HEK293 (cell line): ENCODE data around the gene TMEM86A.
A peak's percentile ranks its signal among the peaks of the same experiment; 100 is the strongest.

ENCODE experiments used
- CTCF ChIA-PET: fragments of 350-600 bp; formaldehyde crosslinking; extraction: SDS; loops from one replicate; lab custom pipeline; 2021; ENCODE audit warnings: antibody characterized with exemption; lab: Yijun Ruan, JAX
- POLR2A ChIA-PET: fragments of 300-600 bp; formaldehyde crosslinking; extraction: SDS; loops from one replicate; lab custom pipeline; 2020; ENCODE audit warnings: antibody characterized with exemption, inconsistent platforms; lab: Yijun Ruan, JAX
- H3K27ac ChIP-seq: fragments of 200-500 bp; sonication (Bioruptor generic); 2 replicates; pipeline ENCODE4 v1.5.1; 2014; ENCODE audit warnings: low read depth, low read length, control low read depth, inconsistent platforms; ENCODE audit errors: extremely low read depth
- H3K36me3 ChIP-seq, 2 experiments: fragments of 200-500 bp in 1 of 2; sonication (Bioruptor generic) in 1 of 2; 1 replicate in 1 of 2; 2 replicates in 1 of 2; pipeline ENCODE4 v1.5.1; 2014 to 2017; ENCODE audit warnings: inconsistent platforms in 2 of 2, low read length in 2 of 2; ENCODE audit not compliant: control insufficient read depth in 2 of 2, insufficient read depth in 1 of 2
- H3K4me1 ChIP-seq: fragments of 200-500 bp; sonication (Bioruptor generic); 2 replicates; pipeline ENCODE4 v1.5.1; 2014; ENCODE audit warnings: mild to moderate bottlenecking, low read length, inconsistent platforms; ENCODE audit not compliant: control insufficient read depth, insufficient read depth
- H3K4me3 ChIP-seq: 2 replicates; pipeline ENCODE4 v1.5.1; 2011; ENCODE audit warnings: low read depth, mild to moderate bottlenecking, control low read depth, low read length, moderate library complexity
- H3K9me3 ChIP-seq: fragments of 200-500 bp; sonication (Bioruptor generic); 2 replicates; pipeline ENCODE4 v1.5.1; 2014; ENCODE audit warnings: low read depth, low read length, inconsistent platforms; ENCODE audit not compliant: control insufficient read depth, insufficient read depth
- BCL11A ChIP-seq: fragments of 450-650 bp; formaldehyde crosslinking; IDR thresholded peaks from 2 replicates; pipeline ENCODE4 v1.5.1; 2016; ENCODE audit warnings: low read depth, missing biosample characterization, missing genetic modification characterization
- EGR2 ChIP-seq: fragments of 450-650 bp; formaldehyde crosslinking; IDR thresholded peaks from 2 replicates; pipeline ENCODE4 v1.5.1; 2016; ENCODE audit warnings: low read depth, missing biosample characterization, missing genetic modification characterization
- GLI2 ChIP-seq: fragments of 450-650 bp; formaldehyde crosslinking; IDR thresholded peaks from 2 replicates; pipeline ENCODE4; 2017; ENCODE audit warnings: missing biosample characterization, missing genetic modification characterization, low read depth, borderline replicate concordance
- GLIS1 ChIP-seq: fragments of 450-650 bp; formaldehyde crosslinking; IDR thresholded peaks from 2 replicates; pipeline ENCODE4 v1.5.1; 2016; ENCODE audit warnings: missing biosample characterization, missing genetic modification characterization
- HIC1 ChIP-seq: fragments of 450-650 bp; formaldehyde crosslinking; IDR thresholded peaks from 2 replicates; pipeline ENCODE4 v1.5.1; 2016; ENCODE audit warnings: missing biosample characterization, missing genetic modification characterization
- MEIS1 ChIP-seq: sonication (generic); formaldehyde crosslinking; IDR thresholded peaks from 2 replicates; pipeline ENCODE4 v1.8.1; 2022; ENCODE audit warnings: missing genetic modification reagents, mild to moderate bottlenecking, borderline replicate concordance
- MYNN ChIP-seq: fragments of 450-650 bp; formaldehyde crosslinking; IDR thresholded peaks from 2 replicates; pipeline ENCODE4 v1.5.1; 2016; ENCODE audit warnings: missing biosample characterization, missing genetic modification characterization, borderline replicate concordance
- PRDM1 ChIP-seq: fragments of 450-650 bp; formaldehyde crosslinking; IDR thresholded peaks from 2 replicates; pipeline ENCODE4; 2016; ENCODE audit warnings: missing biosample characterization, missing genetic modification characterization
- SALL2 ChIP-seq: fragments of 450-650 bp; formaldehyde crosslinking; IDR thresholded peaks from 2 replicates; pipeline ENCODE4 v1.5.0; 2017; ENCODE audit warnings: missing biosample characterization, mild to moderate bottlenecking, missing genetic modification characterization, borderline replicate concordance
- ZBTB49 ChIP-seq: fragments of 450-650 bp; formaldehyde crosslinking; IDR thresholded peaks from 2 replicates; pipeline ENCODE4 v1.5.1; 2016; ENCODE audit warnings: missing biosample characterization, missing genetic modification characterization, low read depth
- ZFHX2 ChIP-seq: fragments of 450-650 bp; formaldehyde crosslinking; conservative IDR thresholded peaks from 2 replicates; pipeline ENCODE4 v1.5.1; 2016; ENCODE audit warnings: missing biosample characterization, missing genetic modification characterization
- ZIC2 ChIP-seq: fragments of 450-650 bp; formaldehyde crosslinking; IDR thresholded peaks from 2 replicates; pipeline ENCODE4 v1.5.1; 2016; ENCODE audit warnings: missing biosample characterization, missing genetic modification characterization
- ZNF221 ChIP-seq: fragments of 450-650 bp; formaldehyde crosslinking; IDR thresholded peaks from 2 replicates; pipeline ENCODE4 v1.5.1; 2017; ENCODE audit warnings: missing biosample characterization, missing genetic modification characterization, borderline replicate concordance
- ZNF23 ChIP-seq: fragments of 450-650 bp; formaldehyde crosslinking; IDR thresholded peaks from 2 replicates; pipeline ENCODE4 v1.5.1; 2016; ENCODE audit warnings: missing biosample characterization, missing genetic modification characterization, borderline replicate concordance
- ZNF280C ChIP-seq: fragments of 450-650 bp; formaldehyde crosslinking; IDR thresholded peaks from 2 replicates; pipeline ENCODE4 v1.5.1; 2016; ENCODE audit warnings: missing biosample characterization, missing genetic modification characterization
- ZNF654 ChIP-seq: fragments of 450-650 bp; formaldehyde crosslinking; IDR thresholded peaks from 2 replicates; pipeline ENCODE4 v1.5.1; 2016; ENCODE audit warnings: low read depth, missing biosample characterization, missing genetic modification characterization
- ZNF707 ChIP-seq: fragments of 450-650 bp; formaldehyde crosslinking; IDR thresholded peaks from 2 replicates; pipeline ENCODE4 v1.5.1; 2016; ENCODE audit warnings: missing biosample characterization, missing genetic modification characterization
- ZNF785 ChIP-seq: fragments of 450-650 bp; formaldehyde crosslinking; IDR thresholded peaks from 2 replicates; pipeline ENCODE4 v1.5.1; 2016; ENCODE audit warnings: missing biosample characterization, missing genetic modification characterization
- ZNF792 ChIP-seq: fragments of 450-650 bp; formaldehyde crosslinking; IDR thresholded peaks from 2 replicates; pipeline ENCODE4 v1.5.1; 2016; ENCODE audit warnings: missing biosample characterization, missing genetic modification characterization
- ZNF837 ChIP-seq: fragments of 450-650 bp; formaldehyde crosslinking; IDR thresholded peaks from 2 replicates; pipeline ENCODE4 v1.5.1; 2016; ENCODE audit warnings: missing biosample characterization, missing genetic modification characterization
- ZNF843 ChIP-seq: fragments of 450-650 bp; formaldehyde crosslinking; IDR thresholded peaks from 2 replicates; pipeline ENCODE4 v1.5.1; 2016; ENCODE audit warnings: missing biosample characterization, missing genetic modification characterization
- ZSCAN23 ChIP-seq: fragments of 450-650 bp; formaldehyde crosslinking; IDR thresholded peaks from 2 replicates; pipeline ENCODE4 v1.5.1; 2016; ENCODE audit warnings: missing biosample characterization, missing genetic modification characterization
- TF ChIP-seq, protein P1 (sequence below): fragments of 450-650 bp; formaldehyde crosslinking; conservative IDR thresholded peaks from 2 replicates; pipeline ENCODE4 v1.5.1; 2016; ENCODE audit warnings: low read depth, missing biosample characterization, missing genetic modification characterization
- TF ChIP-seq, protein P2 (sequence below): fragments of 450-650 bp; IDR thresholded peaks from 2 replicates; pipeline ENCODE4 v1.5.1; 2018; ENCODE audit warnings: missing biosample characterization, mild to moderate bottlenecking, missing genetic modification characterization

TMEM86A gene

DNA sequence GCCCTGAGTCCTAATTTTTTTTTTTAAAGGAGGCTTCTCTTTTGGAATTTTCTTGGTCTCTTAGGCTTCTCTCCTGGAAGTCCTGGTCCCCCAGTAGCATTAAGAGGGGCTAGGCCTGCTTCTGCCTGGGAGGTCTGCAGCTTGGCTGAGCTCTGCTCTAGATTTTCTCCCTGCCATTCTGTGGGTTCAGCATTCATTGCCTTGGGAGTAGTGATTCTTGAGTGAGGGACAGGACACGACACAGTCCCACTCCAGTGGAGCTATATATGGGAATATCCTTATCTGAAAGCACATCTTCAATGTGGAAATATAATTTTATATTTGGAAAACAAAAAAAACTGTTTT lies 23.7 kb downstream of the TMEM86A start:
- ChIA-PET POLR2A (no interaction called here), CTCF (interaction anchor here (0.6 to 3.8 kb wide), 23 partner anchors 9 to 1928 kb away, joined by 3 to 28 read pairs (median 4); partner anchors contain the start of gene TMEM86A)
- Histone ChIP-seq H3K4me1 (no peaks in the 10 kb centered on the region), H3K36me3 (no peaks in the 10 kb centered on the region), H3K27ac (no peak overlapping the region), H3K9me3 (no peaks in the 10 kb centered on the region), H3K4me3 (no peak overlapping the region)
- TF ChIP-seq MEIS1 (CRISPR knock-in tag) (no peak), GLI2 (tag by site-specific recombination) (no peak), ZNF843 (no peak), SALL2 (tag by site-specific recombination) (no peak), ZNF221 (no peak), ZNF837 (tag by site-specific recombination) (no peak), ZNF280C (tag by site-specific recombination) (no peak), ZNF785 (tag by site-specific recombination) (no peak)

DNA sequence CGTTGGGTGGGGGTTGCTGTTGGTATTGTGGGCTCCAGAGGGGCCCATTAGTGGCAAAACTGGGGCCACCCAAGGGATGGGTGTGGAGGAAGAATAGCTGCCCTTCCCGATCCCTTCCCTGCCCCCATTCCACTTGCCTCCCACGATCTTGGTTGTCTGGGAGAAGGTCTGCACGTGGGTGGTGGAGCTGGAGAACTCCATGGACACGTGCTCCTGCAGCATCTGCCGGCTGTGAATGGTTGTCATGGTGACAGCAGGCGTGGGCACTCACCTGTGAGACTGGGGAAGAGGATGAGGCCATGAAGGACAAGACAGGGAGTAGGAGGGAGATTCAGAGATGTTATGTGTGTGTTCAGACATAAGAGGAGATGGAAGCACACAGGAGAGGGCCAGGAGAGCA lies 25.4 kb downstream of the TMEM86A start:
- H3K9me3 ChIP-seq, result no peaks in the 10 kb centered on the region
- H3K4me3 ChIP-seq, result no peak overlapping the region
- ChIA-PET POLR2A (no interaction called here), CTCF (interaction anchor here (0.6 to 2.0 kb wide), 5 partner anchors 8 to 465 kb away, joined by 3 to 9 read pairs (median 4); no protein-coding TSS in a partner anchor)
- TF ChIP-seq ZFHX2 (peak; percentile 81), MYNN (tag by site-specific recombination) (no peak), GLIS1 (tag by site-specific recombination) (peak; percentile 27; the same call in 1 of the 2 replicates), ZNF23 (tag by site-specific recombination) (no peak), HIC1 (tag by site-specific recombination) (no peak), PRDM1 (tag by site-specific recombination) (no peak), ZBTB49 (tag by site-specific recombination) (no peak), BCL11A (tag by site-specific recombination) (no peak), ZSCAN23 (tag by site-specific recombination) (no peak), ZNF707 (no peak), EGR2 (tag by site-specific recombination) (peak; percentile 78), ZNF654 (tag by site-specific recombination) (no peak), ZIC2 (tag by site-specific recombination) (no peak), ZNF792 (no peak)
- TF ChIP-seq, protein P1, sequence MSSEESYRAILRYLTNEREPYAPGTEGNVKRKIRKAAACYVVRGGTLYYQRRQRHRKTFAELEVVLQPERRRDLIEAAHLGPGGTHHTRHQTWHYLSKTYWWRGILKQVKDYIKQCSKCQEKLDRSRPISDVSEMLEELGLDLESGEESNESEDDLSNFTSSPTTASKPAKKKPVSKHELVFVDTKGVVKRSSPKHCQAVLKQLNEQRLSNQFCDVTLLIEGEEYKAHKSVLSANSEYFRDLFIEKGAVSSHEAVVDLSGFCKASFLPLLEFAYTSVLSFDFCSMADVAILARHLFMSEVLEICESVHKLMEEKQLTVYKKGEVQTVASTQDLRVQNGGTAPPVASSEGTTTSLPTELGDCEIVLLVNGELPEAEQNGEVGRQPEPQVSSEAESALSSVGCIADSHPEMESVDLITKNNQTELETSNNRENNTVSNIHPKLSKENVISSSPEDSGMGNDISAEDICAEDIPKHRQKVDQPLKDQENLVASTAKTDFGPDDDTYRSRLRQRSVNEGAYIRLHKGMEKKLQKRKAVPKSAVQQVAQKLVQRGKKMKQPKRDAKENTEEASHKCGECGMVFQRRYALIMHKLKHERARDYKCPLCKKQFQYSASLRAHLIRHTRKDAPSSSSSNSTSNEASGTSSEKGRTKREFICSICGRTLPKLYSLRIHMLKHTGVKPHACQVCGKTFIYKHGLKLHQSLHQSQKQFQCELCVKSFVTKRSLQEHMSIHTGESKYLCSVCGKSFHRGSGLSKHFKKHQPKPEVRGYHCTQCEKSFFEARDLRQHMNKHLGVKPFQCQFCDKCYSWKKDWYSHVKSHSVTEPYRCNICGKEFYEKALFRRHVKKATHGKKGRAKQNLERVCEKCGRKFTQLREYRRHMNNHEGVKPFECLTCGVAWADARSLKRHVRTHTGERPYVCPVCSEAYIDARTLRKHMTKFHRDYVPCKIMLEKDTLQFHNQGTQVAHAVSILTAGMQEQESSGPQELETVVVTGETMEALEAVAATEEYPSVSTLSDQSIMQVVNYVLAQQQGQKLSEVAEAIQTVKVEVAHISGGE (tag by site-specific recombination), result no peak
- TF ChIP-seq, protein P2, sequence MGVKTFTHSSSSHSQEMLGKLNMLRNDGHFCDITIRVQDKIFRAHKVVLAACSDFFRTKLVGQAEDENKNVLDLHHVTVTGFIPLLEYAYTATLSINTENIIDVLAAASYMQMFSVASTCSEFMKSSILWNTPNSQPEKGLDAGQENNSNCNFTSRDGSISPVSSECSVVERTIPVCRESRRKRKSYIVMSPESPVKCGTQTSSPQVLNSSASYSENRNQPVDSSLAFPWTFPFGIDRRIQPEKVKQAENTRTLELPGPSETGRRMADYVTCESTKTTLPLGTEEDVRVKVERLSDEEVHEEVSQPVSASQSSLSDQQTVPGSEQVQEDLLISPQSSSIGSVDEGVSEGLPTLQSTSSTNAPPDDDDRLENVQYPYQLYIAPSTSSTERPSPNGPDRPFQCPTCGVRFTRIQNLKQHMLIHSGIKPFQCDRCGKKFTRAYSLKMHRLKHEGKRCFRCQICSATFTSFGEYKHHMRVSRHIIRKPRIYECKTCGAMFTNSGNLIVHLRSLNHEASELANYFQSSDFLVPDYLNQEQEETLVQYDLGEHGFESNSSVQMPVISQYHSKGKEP, result no peak
- H3K27ac ChIP-seq, result no peak overlapping the region
- no peaks in the 10 kb centered on the region for H3K36me3 ChIP-seq
- H3K4me1 ChIP-seq, result no peaks in the 10 kb centered on the region
